H9 (cell line): ENCODE data around the gene TRNT1. TPM values are rescaled to one million over a fixed set of nuclear protein-coding genes. Genes with fewer than 3 reads are reported as not detected.

ENCODE experiments used
- DNase-seq: peaks from one replicate; pipeline ENCODE4 v3.0.0-alpha.2; 2017
- H2AFZ ChIP-seq: one replicate; pipeline ENCODE4 v1.6.1; 2013; ENCODE audit warnings: mild to moderate bottlenecking, low read length, control low read depth, moderate library complexity
- H2AK5ac ChIP-seq: 2 replicates; pipeline ENCODE4 v1.6.1; 2013; ENCODE audit warnings: low read length, control low read depth, mixed read lengths; ENCODE audit not compliant: insufficient read length
- H2BK120ac ChIP-seq: one replicate; pipeline ENCODE4 v1.6.1; 2013; ENCODE audit warnings: low read depth, mild to moderate bottlenecking, low read length, control low read depth, inconsistent platforms; ENCODE audit not compliant: poor library complexity, severe bottlenecking
- H2BK12ac ChIP-seq: 2 replicates; pipeline ENCODE4 v1.6.1; 2013; ENCODE audit warnings: low read length, control low read depth, mixed read lengths, low read depth; ENCODE audit not compliant: insufficient read length
- H2BK15ac ChIP-seq: 2 replicates; pipeline ENCODE4 v1.6.1; 2013; ENCODE audit warnings: low read depth, low read length, control low read depth
- H2BK20ac ChIP-seq: one replicate; pipeline ENCODE4 v1.6.1; 2013; ENCODE audit warnings: low read depth, mild to moderate bottlenecking, low read length, control low read depth, inconsistent platforms; ENCODE audit not compliant: poor library complexity, severe bottlenecking
- H2BK5ac ChIP-seq: 2 replicates; pipeline ENCODE4 v1.6.1; 2013; ENCODE audit warnings: low read length, control low read depth, mixed read lengths; ENCODE audit not compliant: insufficient read length
- H3K14ac ChIP-seq: 2 replicates; pipeline ENCODE4 v1.6.1; 2013; ENCODE audit warnings: low read length, control low read depth; ENCODE audit not compliant: insufficient read depth
- H3K18ac ChIP-seq: 2 replicates; pipeline ENCODE4 v1.6.1; 2013; ENCODE audit warnings: low read depth, mild to moderate bottlenecking, mixed read lengths, low read length, control low read depth; ENCODE audit not compliant: insufficient read length
- H3K23ac ChIP-seq: 2 replicates; pipeline ENCODE4 v1.6.1; 2013; ENCODE audit warnings: low read length, control low read depth, mixed read lengths, low read depth; ENCODE audit not compliant: insufficient read length
- H3K23me2 ChIP-seq: 2 replicates; pipeline ENCODE4 v1.6.1; 2013; ENCODE audit warnings: low read depth, mild to moderate bottlenecking, mixed read lengths, low read length, control low read depth; ENCODE audit not compliant: insufficient read length, poor library complexity, severe bottlenecking
- H3K27ac ChIP-seq: 2 replicates; pipeline ENCODE4 v1.5.1; 2013; ENCODE audit warnings: low read length, control low read depth, mixed read lengths, low read depth; ENCODE audit not compliant: insufficient read length
- H3K27me3 ChIP-seq: 2 replicates; pipeline ENCODE4 v1.6.1; 2013; ENCODE audit warnings: low read length, control low read depth, inconsistent platforms; ENCODE audit not compliant: insufficient read depth
- H3K4ac ChIP-seq: 2 replicates; pipeline ENCODE4 v1.6.1; 2013; ENCODE audit warnings: low read depth, mild to moderate bottlenecking, control low read depth, inconsistent platforms, low read length, moderate library complexity
- H3K4me1 ChIP-seq: 2 replicates; pipeline ENCODE4 v1.6.1; 2013; ENCODE audit warnings: low read length, control low read depth, inconsistent platforms; ENCODE audit not compliant: insufficient read depth
- H3K4me2 ChIP-seq: 2 replicates; pipeline ENCODE4 v1.6.1; 2013; ENCODE audit warnings: low read length, control low read depth, mixed read lengths; ENCODE audit not compliant: insufficient read length, insufficient read depth
- H3K56ac ChIP-seq: 2 replicates; pipeline ENCODE4 v1.6.1; 2013; ENCODE audit warnings: low read depth, mild to moderate bottlenecking, mixed read lengths, low read length, control low read depth; ENCODE audit not compliant: insufficient read length
- H3K79me1 ChIP-seq: 2 replicates; pipeline ENCODE4 v1.6.1; 2013; ENCODE audit warnings: low read depth, mild to moderate bottlenecking, moderate library complexity, low read length, control low read depth, inconsistent platforms; ENCODE audit not compliant: insufficient read depth, poor library complexity, severe bottlenecking
- H3K79me2 ChIP-seq: 2 replicates; pipeline ENCODE4 v1.6.1; 2013; ENCODE audit warnings: low read length, control low read depth, inconsistent platforms; ENCODE audit not compliant: insufficient read depth
- H3K9ac ChIP-seq: 2 replicates; pipeline ENCODE4 v1.6.1; 2013; ENCODE audit warnings: low read length, control low read depth, mixed read lengths; ENCODE audit not compliant: insufficient read length; ENCODE audit errors: extremely low read depth
- H3K9me3 ChIP-seq: one replicate; pipeline ENCODE4 v1.6.1; 2013; ENCODE audit warnings: low read depth, low read length, inconsistent platforms; ENCODE audit not compliant: control insufficient read depth
- H3T11ph ChIP-seq: one replicate; pipeline ENCODE4 v1.6.1; 2013; ENCODE audit warnings: mild to moderate bottlenecking, low read length, control low read depth, inconsistent platforms
- H4K20me1 ChIP-seq: one replicate; pipeline ENCODE4 v1.6.1; 2013; ENCODE audit not compliant: control insufficient read depth, insufficient read length, insufficient read depth
- H4K5ac ChIP-seq: 2 replicates; pipeline ENCODE4 v1.6.1; 2013; ENCODE audit warnings: low read depth, mild to moderate bottlenecking, mixed read lengths, low read length, control low read depth; ENCODE audit not compliant: insufficient read length
- H4K8ac ChIP-seq: replicated peaks from 2 replicates; pipeline ENCODE4 v1.6.1; 2013; ENCODE audit warnings: low read length, control low read depth, mixed read lengths, low read depth; ENCODE audit not compliant: insufficient read length
- H4K91ac ChIP-seq: 2 replicates; pipeline ENCODE4 v1.6.1; 2013; ENCODE audit warnings: low read depth, mild to moderate bottlenecking, moderate library complexity, mixed read lengths, low read length, control low read depth; ENCODE audit not compliant: insufficient read length
- H3K27ac Mint-ChIP-seq, 3 experiments: 2 replicates in 2 of 3; 3 replicates in 1 of 3; pipeline ENCODE4 v1.8.0; 2020 to 2021; ENCODE audit warnings: mixed read lengths in 3 of 3, mild to moderate bottlenecking in 1 of 3, moderate library complexity in 1 of 3
- H3K27me3 Mint-ChIP-seq: 2 replicates; pipeline ENCODE4 v1.8.0; 2021; ENCODE audit warnings: low read depth, mild to moderate bottlenecking, moderate library complexity, mixed read lengths
- H3K36me3 Mint-ChIP-seq, 3 experiments: 2 replicates in 2 of 3; 3 replicates in 1 of 3; pipeline ENCODE4 v1.8.0; 2020 to 2021; ENCODE audit warnings: low read depth in 3 of 3, mixed read lengths in 3 of 3; ENCODE audit not compliant: insufficient read depth in 1 of 3
- H3K4me1 Mint-ChIP-seq, 2 experiments: 2 replicates each; pipeline ENCODE4 v1.8.0; 2020; ENCODE audit warnings: mixed read lengths in 2 of 2
- H3K4me3 Mint-ChIP-seq, 2 experiments: 2 replicates in 1 of 2; 3 replicates in 1 of 2; pipeline ENCODE4 v1.8.0; 2020 to 2021; ENCODE audit warnings: mild to moderate bottlenecking in 2 of 2, mixed read lengths in 2 of 2, moderate library complexity in 1 of 2
- H3K9me3 Mint-ChIP-seq, 2 experiments: 2 replicates in 1 of 2; 3 replicates in 1 of 2; pipeline ENCODE4 v1.8.0; 2020; ENCODE audit warnings: mild to moderate bottlenecking in 2 of 2, mixed read lengths in 2 of 2, moderate library complexity in 1 of 2
- WGBS: extraction: QIAGEN DNeasy Blood & Tissue Kit; methylation state at CpG from one replicate; pipeline ENCODE4 v1.1.7; 2013; ENCODE audit warnings: missing lambda C conversion rate, low lambda C conversion rate, mixed read lengths; ENCODE audit not compliant: insufficient read length; ENCODE audit errors: extremely low coverage; 5-methylcytosine and 5-hydroxymethylcytosine counted together
- total RNA-seq: library from RNA; stranded (reverse); gene quantifications from 2 replicates; pipeline ENCODE4 v1.2.1, GENCODE V29; 2021
- TF ChIP-seq, protein P1 (sequence below): fragments of 200-600 bp; sonication (generic); conservative IDR thresholded peaks from 3 replicates; pipeline ENCODE4 v1.8.0; 2021; ENCODE audit warnings: antibody characterized with exemption, mild to moderate bottlenecking

The TRNT1 gene
- total RNA-seq, 1 experiment from 2014 or later: 49.2 TPM

DNA sequence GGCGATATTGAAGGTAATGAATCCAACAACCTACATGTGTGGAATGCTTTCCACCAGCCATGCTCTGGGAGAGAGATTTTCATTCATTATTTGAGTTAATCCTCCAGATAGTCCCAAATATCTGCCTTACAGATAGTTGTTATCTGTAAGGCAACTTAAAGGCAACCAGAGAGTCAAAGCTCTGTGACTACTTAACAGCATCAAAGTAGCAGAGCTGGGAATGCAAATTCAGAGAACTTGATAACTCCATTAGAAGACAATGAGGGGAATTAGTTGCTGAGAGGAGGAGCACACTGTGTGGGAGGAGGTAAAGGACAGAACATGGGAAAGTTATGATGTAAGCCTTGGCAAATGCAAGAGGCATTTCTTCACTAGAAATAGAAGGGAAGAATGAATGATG is 63.2 kb downstream of the TRNT1 start:
- H2BK5ac ChIP-seq: no peak overlapping the region
- no peak overlapping the region for H2BK20ac ChIP-seq
- TF ChIP-seq, protein P1, sequence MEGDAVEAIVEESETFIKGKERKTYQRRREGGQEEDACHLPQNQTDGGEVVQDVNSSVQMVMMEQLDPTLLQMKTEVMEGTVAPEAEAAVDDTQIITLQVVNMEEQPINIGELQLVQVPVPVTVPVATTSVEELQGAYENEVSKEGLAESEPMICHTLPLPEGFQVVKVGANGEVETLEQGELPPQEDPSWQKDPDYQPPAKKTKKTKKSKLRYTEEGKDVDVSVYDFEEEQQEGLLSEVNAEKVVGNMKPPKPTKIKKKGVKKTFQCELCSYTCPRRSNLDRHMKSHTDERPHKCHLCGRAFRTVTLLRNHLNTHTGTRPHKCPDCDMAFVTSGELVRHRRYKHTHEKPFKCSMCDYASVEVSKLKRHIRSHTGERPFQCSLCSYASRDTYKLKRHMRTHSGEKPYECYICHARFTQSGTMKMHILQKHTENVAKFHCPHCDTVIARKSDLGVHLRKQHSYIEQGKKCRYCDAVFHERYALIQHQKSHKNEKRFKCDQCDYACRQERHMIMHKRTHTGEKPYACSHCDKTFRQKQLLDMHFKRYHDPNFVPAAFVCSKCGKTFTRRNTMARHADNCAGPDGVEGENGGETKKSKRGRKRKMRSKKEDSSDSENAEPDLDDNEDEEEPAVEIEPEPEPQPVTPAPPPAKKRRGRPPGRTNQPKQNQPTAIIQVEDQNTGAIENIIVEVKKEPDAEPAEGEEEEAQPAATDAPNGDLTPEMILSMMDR: no peak
- no peaks in the 10 kb centered on the region for H3K4me1 ChIP-seq
- no peak overlapping the region for H2AK5ac ChIP-seq
- no peaks in the 10 kb centered on the region for H3K79me1 ChIP-seq
- H3K79me2 ChIP-seq: no peaks in the 10 kb centered on the region
- no peak overlapping the region for H3K27ac ChIP-seq
- no peak overlapping the region for H4K91ac ChIP-seq
- H2BK120ac ChIP-seq: no peak overlapping the region
- peaks cover 5 to 8% of the 10 kb centered on the region in 2 experiments; a peak in 3 of 4 replicates for H3K4me1 Mint-ChIP-seq
- no peak overlapping the region for H3K27ac Mint-ChIP-seq
- H2AFZ ChIP-seq: no peak overlapping the region
- no peaks in the 10 kb centered on the region for H3K23me2 ChIP-seq
- no peak overlapping the region for H4K5ac ChIP-seq
- H3K9me3 Mint-ChIP-seq: peaks cover 0 to 6% of the 10 kb centered on the region in 2 experiments; a peak in 2 of 5 replicates
- H3K23ac ChIP-seq: no peak overlapping the region
- H3K9ac ChIP-seq: no peak overlapping the region
- no peaks in the 10 kb centered on the region for H3K36me3 Mint-ChIP-seq
- H3K4me2 ChIP-seq: no peak overlapping the region
- H3K18ac ChIP-seq: no peak overlapping the region
- WGBS: no CpG with 5 or more reads among the region's 1 CpG
- H3K4ac ChIP-seq: no peak overlapping the region
- no peak overlapping the region for H4K8ac ChIP-seq
- no peaks in the 10 kb centered on the region for H3K9me3 ChIP-seq
- no peak for DNase-seq
- peaks cover 36% of the 10 kb centered on the region for H3K27me3 Mint-ChIP-seq
- no peak overlapping the region for H3K4me3 Mint-ChIP-seq
- H4K20me1 ChIP-seq: no peaks in the 10 kb centered on the region
- no peak overlapping the region for H3T11ph ChIP-seq
- H2BK15ac ChIP-seq: no peak overlapping the region
- no peak overlapping the region for H3K56ac ChIP-seq
- no peaks in the 10 kb centered on the region for H3K27me3 ChIP-seq
- H3K14ac ChIP-seq: no peak overlapping the region
- H2BK12ac ChIP-seq: no peak overlapping the region
